Midbrain (tissue), 1 donor: Measurements from ENCODE around the gene LCN9.
"Not testable (repeated sequence)": the region's sequence is repeated elsewhere in the genome, so short reads cannot be mapped to it uniquely, and the experiment has no call there.

ENCODE experiments used
- DNase-seq: peaks from one replicate; lab custom pipeline; 2025; lab: John Stamatoyannopoulos, UW

LCN9 gene

DNA sequence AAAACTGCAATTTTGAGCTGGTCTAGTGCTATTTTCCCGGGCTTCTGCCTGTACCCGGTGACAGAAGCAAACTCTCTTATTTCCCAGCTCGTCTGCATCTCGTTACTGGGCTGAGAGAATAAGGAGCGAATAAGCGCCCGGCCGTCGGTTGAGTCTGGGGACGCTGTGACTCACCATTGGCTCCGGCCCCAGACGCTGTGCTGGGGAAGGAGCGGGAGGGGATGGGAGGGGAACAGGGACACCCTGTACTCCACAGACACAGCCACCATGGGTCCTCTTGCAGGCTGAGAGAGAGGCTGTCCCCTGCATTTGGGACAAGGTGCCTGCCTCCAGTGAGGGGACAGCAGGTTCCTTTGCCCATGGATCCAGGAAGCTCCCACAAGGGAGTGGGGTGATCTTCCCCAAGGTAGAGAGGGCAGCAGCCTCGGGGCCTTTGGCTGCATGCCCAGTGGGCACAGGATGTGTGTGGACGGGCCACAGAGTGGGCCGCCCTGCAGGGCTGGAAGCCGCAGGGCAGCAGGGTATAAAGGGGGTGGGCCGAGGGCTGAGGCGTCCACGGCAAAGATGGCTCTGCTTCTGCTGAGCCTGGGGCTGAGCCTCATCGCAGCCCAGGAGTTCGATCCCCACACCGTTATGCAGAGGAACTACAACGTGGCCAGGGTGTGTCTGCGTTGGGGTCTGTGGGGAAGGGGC is at the start of gene LCN9:
Gene LCN9 (plus strand): TSS at position 552 of the 693 bp plus-strand sequence. CDS start 13 bp downstream, at position 565.
- peak; percentile 28 for DNase-seq

GRCh38 chr9:135613946-135614805 is 48.9 kb upstream of the LCN9 start:
- DNase-seq: no peak

- DNase-seq: no peak
These were observed 48.1 kb upstream of the LCN9 start for GRCh38 chr9:135614821-135615665.

GRCh38 chr9:135615666-135616618 is 47.2 kb upstream of the LCN9 start:
- no peak for DNase-seq

DNA sequence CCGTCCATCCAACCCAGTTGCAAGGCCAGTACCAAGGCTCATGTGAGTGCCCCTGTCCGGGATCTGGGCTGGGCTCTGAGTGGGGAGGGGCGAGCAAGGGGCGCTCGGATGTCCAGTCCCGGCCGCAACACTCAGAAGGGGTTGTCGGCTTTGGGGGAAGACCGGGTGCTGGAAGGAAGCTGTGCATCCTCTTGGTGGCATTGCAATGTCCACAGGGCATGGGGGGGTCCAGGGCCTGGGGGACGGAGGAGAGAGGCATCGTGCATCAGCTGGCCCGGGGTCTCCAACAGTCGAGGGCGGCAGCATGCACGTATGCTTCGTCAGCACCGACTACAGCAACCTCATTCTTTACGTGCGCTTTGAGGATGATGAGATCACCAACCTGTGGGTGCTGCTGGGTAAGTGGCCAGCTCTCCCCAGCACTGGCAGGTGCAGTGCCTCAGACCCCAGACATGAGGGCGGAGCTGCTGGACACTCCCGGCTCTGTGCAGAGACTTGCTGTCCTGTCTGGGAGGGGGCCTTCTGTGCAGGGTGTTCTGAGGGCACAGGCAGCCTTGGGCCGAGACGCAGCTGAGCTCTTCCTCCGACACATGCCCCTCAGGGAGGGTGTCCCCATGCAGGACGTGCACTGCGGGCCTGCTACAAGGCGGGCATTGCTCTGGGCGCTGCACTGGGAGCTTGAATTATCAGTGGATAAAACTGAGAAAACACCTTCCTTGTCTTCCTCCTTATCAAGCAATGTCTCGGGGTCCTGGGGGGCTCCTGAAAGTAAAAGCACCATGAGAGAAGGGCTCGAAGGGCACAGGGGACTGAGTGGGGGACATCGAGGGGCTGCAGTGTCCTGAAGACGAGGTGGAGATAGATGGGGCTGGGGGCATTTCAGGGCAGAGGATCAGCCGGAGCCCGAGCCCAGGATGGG is 46.2 kb upstream of the LCN9 start:
- no peak for DNase-seq

DNA sequence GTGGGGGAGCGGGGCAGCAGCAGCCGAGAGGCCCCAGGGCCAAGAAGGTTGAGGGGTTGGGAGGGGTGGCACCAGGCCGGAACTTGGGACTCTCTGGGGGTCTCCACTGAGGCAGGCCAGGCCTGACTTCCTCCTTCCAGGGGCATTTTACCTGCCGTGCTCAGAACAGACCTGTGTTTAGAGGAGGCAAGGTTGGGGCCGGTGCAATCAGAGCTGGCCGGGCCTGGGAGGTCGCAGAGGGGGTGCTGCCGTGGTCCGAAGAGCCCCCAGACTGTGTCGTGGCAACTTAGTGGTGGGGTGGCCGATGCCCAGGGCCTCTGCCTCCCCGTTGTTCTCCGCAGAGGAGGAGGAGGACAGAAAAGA is 45.6 kb upstream of the LCN9 start:
- no peak for DNase-seq

- no peak for DNase-seq
These were observed 45.1 kb upstream of the LCN9 start for GRCh38 chr9:135617991-135618411.

DNA sequence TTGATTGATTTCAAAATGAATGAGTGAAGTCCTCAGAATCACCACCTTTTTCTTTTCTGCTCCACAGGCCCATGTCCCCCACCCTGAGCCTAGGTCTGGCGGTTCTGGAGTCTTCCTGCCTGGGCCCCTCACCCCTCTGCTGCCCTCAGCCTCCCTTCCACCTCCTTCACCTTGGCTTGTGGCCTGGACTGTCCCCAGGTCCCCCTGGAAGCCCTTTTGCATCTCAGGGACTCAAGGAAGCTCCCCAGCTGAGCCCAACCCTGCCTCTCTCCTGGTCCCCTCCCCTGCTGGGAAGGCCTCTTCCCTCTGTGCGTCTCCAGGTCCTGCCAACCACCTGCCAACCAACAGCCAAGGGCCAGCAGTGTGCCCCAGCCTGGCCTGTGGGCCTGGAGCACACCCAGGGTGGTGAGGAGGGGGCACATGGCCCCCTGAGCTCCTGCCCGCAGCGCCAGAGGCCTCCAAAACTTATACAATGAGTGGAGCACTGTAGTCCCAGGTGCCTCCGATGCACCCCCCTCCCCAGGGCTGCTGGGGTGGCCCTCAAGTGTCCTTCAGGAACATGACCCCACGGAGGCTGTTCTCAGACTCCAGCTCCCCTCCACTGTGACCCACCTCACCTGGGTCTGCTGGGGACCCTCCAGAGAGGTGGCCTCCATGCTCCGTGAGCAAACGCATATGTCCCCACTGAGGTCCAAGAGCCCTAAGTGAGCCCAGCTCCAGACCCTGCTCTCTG is 44.1 kb upstream of the LCN9 start:
- no peak for DNase-seq

DNA sequence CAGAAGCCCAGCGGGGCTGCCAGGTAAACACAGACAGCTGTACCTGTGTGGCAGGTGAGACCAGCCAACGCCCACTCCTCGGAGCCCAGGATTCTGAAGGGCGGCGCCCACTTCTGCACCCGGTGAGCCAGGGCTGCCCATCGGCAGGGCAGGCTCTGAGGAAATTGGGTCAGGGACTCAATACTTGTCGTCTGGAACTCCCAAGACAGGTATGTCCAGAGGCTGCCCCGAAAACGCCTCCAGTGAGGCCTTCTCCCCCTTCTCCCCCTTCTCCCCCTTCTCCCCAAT is 43.6 kb upstream of the LCN9 start:
- DNase-seq: no peak

DNA sequence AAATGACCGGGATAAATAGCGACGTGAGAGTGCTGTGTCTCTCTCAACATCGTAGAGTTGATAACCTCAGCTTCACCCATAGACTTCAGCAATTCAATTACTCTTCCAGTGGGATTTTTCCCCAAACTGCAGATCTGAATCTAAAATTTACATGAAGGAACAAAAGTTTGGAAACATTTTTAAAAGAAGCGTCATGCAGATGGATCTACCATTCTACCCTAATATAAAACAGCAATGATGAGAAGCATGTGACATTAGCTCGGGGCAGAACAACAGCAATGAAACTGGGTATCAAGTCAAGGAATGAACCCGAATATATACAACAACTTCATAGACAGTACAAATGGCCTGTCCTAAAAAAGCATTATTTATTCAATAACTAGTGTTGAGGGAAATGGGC is 42.6 kb upstream of the LCN9 start:
- no peak for DNase-seq

DNA sequence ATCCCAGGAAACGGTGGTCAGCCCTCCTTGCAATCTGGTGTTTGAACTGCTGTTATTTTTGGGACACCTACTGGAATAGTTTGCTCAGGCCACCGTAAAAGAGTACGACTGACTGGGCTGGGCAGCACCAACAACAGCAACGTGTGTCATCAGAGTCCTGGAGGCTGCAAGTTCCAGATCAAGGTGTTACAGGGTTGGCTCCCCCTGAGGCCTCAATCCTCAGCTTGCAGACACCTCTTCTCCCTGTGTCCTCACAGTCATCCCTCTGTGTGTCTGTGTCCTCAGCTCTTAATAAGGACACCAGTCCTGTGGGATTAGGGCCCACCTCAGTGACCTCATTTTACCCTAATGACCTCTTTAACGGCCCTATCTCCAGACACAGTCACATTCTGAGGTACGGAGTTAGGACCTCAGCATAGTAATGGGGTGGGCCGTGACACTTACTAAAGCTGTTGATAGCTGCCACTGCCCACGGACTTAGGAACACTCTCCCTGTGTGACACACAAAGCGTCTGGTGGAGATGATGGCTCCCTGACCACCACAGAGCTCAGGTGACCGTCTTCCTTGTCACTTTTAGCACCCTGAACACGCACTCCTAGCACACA is 40.6 kb upstream of the LCN9 start:
- DNase-seq: no peak

DNA sequence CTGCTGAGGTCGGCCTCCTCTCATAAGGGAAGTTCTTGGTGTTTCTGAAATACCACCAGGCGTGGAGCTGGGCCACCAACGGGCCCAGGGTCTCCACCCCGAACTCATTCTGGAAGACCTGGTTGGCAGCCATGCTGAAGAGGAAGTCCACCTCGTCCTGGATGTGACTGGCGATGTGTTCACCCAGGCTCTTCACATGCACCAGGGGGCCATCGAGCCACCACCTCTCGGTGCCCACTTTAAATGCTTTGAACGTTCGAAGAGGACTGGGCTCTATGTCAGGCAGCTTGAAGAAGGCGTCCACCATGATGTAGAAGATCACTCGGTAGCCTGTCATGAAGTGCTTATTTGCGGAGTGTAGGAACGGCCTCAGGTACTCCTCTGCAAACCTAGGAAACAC is 38.8 kb upstream of the LCN9 start:
- DNase-seq: no peak

GRCh38 chr9:135632841-135633240 is 30.3 kb upstream of the LCN9 start:
- no peak for DNase-seq

DNA sequence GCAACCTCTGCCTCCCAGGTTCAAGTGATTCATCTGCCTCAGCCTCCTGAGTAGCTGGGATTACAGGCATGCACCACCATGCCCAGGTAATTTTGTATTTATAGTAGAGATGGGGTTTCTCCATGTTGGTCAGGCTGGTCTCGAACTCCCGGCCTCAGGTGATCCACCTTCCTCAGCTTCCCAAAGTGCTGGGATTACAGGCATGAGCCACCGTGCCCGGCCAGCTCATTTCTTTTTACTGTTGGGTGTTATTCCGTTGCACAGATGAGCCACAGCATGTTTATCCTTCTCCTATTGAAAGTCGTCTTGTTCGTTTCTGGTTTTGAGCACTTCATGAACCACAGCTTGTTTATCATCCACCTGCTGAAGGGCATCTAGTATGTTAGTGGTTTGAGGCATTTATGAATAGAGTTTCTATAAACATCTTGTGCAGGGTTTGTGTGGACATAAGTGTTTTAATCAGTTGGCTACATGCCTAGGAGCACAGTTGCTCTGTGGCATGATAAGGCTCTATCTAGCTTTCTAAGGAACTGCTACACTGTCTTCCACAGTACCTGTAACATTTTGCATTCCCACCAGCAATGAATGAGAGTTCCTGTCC is 26.1 kb upstream of the LCN9 start:
- not testable (repeated sequence) for DNase-seq

DNA sequence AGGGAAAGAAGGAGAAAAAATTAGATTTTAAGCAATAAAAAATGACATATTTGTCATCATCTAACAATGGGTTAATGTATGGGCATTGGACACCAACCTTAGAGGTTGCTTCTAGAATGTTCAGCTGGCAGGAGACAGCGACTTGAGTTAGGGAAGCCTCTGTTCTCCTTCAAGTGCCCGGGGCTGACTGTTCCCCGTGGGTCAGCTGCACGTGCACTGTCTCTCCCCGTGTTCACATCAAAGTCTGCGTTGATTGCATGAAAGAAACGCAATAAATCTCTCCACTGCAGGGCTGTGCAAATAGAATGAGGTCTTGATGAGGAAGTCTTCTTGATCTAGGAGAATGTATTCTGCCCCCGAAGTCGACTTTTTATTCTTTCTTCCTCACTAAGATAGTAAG is 23.9 kb upstream of the LCN9 start, which contains the start of gene GLT6D1:
Gene GLT6D1 (minus strand): TSS at position 345 of the 400 bp plus-strand sequence. CDS start 353 bp downstream, outside the sequence.
- DNase-seq: no peak

DNA sequence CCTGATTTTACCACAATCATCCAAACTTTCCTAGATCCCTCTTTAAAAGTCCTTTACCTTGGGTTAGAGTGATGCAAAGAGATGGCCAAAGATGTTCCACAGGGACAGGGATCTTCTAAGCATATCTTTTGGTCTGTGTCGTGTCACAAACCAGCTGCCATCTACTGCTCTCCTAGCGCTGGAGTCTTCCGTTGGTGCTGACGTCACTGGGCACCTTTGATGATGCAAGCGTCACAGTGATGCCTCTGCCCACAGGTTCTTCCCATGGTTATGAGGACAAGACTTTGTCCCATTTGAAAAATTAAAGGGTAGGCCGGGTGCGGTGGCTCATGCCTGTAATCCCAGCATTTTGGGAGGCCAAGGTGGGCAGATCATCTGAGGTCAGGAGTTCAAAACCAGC is 22.1 kb upstream of the LCN9 start:
- no peak for DNase-seq

DNA sequence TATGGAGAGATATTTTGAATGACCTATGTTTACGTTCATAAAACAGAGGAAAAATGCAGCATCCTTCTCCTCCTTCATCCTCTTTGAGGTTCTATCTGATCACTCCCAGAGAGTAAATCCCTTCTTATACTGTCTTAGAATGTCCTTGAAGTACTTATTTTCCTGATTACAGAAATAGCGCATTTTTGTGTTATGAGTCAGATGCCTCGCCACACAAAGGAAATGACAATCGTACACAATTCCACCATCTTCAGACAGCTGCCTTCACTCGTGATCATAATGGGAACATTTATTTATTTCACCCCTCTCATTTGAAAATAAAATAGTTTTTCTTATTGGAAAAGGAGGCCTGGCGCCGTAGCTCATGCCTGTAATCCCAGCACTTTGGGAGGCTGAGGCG is 21.4 kb upstream of the LCN9 start:
- no peak for DNase-seq

DNA sequence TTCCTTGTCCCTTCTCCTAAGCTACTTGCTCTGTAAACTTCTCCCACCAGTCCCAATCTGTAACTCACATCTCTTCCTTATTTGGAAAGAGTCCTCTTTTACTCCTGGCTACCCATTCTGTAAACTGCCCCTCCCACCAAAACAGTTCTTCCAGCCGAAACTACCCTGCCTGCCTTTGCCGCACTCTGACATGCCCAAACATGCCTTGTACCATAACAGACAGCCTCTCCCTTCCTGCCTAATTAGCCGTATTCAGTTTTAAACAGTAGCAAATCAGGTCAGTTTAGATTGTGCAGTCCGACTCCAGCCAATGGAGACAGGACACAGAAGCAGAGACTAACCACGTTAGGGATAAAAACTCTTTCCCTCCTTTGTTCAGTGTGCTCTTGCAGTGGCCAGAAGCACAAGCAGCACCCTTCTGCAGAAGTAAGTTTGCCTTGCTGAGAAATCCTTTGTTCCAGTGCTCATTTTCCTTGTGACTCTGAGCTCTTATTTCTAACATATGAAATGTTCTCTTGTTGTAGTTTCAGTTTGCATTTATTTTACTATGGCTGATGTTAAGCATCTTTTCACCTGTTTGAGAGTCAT is 18.4 kb upstream of the LCN9 start:
- DNase-seq: no peak
